HG03354 (cell line): ENCODE measurements around the gene TMEM258.

Source experiments
- ATAC-seq: cut with Tn5 transposase; IDR thresholded peaks from one replicate; pipeline ENCODE4 v1.9.1; 2021; ENCODE audit warnings: mild to moderate bottlenecking; ENCODE audit not compliant: unreplicated experiment, poor library complexity, severe bottlenecking

Gene TMEM258

DNA sequence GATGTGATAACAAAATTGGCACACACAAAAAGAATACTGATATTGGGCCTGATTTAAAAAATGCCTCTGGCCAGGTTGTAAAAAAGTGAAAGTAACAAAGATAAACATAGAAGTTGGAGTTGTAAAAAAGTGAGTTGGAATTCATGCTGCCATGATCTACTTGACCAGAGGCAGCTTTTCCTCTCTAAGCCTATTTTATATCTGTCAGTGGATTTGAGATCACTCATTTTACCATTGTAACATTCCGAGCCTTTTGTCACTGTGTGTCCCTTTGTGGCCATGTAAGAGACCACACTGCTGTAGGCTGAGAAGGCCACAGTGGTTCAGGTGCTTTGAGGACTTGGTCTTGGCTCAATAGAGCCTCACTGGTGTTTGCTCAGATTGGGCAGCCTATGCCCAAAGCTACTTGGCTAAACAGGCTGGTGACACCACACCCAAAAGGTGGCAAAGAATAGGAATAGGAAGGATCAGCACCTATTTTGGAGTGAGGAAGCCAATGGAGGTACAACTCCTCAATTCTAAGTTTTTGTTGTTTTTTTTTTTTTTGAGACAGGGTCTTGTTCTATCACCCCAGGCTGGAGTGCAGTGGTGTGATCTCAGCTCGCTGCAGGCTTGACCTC is 7.4 kb upstream of the TMEM258 start:
- ATAC-seq: no peak

GRCh38 chr11:61797263-61797944 is 5.0 kb upstream of the TMEM258 start:
- ATAC-seq: no peak

- ATAC-seq: no peak
These were observed 3.6 kb upstream of the TMEM258 start for GRCh38 chr11:61795876-61796526.

DNA sequence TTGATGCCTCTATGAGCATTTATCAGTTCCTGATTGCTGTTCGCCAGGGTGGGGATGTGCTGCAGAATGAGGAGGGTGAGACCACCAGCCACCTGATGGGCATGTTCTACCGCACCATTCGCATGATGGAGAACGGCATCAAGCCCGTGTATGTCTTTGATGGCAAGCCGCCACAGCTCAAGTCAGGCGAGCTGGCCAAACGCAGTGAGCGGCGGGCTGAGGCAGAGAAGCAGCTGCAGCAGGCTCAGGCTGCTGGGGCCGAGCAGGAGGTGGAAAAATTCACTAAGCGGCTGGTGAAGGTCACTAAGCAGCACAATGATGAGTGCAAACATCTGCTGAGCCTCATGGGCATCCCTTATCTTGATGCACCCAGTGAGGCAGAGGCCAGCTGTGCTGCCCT is 3.1 kb upstream of the TMEM258 start:
- no peak for ATAC-seq

DNA sequence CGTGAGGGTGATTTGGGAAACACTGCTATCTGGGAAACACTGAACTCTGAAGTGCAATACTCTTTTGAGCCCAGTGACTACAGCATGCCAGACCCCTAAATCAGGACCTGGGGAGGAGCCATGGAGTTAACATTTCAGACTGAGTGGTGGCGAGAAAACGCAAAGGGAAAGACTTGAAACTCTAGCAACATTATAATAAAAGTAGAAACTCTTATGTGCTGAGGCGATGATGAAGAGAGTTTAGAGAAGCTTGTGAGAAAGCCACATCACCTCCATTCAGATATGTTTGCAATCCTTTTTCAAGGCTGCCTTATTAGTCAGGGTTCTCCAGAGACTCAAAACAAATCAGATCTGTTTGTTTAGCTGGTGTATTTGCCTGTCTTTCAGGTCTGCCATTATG is 2.2 kb upstream of the TMEM258 start:
- ATAC-seq: no peak

GRCh38 chr11:61793829-61794204 is 1.4 kb upstream of the TMEM258 start:
- ATAC-seq: no peak

DNA sequence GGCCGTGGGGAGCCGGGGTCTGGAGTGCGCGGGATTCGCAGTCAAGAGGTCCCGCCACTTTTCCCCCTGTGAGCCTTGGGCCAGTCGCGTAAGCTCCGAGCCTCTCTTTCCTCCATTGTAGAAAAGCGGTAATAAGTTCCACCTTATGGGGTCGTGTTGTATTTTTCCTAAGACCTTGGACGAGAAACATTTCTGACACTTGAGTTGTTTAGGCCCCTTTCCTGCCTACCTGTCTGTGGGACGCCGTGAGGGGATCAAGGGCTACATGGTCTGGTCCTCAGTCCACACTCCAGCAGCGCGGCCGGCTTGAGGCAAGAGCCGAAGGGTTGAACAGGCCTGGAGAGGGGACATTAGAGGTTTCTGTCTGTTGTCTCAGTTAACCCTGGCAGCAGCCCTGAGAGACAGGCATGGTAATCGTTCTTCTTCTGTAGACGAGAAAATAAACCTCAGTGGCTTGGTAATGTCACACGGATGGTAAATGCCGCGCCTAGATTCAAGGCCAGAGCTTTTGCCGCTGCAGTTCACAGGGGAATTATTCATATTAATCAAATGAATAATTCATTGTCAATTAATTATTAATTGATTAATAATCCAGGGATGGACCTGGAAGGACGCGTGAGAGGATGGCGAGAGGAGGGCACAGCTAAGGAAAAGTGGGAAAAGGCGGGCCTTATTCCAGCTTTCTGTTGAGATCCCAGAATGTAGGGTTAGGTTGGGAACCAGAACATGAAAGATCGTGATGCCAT is 857 bp upstream of the TMEM258 start:
- ATAC-seq: peak; percentile 27

GRCh38 chr11:61791737-61792309 is 576 bp downstream of the TMEM258 start:
- ATAC-seq: peak; percentile 32

DNA sequence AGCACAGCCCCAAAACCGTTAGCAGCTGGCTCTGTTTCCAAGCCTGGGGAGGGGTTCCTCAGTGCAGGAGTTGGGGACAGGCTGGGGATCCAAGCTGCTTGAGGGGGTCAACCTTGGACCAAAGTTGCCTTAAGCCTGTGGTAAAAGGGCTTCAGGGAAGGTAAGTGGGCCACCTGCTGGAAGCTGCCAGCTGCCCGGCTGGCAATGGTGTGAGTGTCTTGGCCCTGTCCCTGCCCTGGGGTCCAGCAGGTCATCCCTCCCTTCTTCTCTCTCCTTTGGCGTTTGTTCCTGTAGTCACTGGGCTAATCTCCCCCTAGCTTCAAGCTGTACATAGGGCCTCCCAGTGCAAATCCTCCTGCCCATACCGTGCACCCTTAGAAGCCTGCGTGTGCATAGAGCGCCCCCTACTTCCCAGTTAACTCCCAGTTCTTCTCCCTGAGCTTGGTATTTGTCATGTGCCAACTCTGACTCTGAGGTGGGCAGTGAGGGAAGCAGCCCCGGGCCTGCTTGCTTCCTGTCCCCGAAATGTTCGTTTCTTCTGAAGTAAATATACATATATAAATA is 4.4 kb downstream of the TMEM258 start:
- no peak for ATAC-seq

DNA sequence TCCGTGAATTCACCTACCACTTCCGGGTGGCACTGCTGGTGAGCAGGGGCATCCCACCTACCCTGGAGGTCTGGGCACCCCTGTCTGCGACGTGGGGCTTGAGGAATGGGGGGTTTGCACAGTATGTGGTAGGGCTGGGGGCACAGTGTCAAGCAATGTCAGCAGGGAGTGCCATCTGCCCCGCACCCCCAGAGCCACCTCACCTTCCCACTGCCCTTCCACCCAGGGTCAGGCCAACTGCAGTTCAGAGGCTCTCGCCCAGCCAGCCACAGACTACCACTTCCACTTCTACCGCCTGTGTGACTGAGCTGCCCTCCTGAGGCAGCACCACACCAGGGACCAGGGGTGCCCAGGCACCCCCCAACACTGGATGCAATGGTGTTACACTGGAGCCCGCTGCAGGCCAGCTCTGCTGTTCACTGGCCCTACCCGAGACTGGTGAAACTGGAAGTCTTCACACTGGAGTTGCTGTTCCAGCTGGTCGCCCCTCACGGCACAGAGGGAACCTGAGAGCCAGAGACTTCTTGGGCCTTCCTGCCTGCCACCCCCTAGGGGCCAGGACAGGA is 6.5 kb downstream of the TMEM258 start:
- no peak for ATAC-seq

DNA sequence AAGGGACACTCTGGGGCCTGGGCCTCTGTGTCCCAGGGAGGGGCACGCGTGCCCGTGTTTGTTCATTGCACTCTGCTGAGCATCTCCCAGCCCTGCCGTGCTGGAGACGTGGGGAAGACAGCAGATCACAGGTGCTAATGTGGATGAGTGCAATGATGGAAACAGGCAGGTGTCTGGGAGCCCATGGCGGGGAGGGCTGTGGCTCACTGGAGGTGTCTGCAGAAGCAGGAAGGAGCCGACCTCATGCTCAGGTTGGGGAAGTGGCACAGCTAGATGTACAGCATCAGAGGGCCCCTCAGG is 7.9 kb downstream of the TMEM258 start:
- ATAC-seq: no peak

GRCh38 chr11:61783717-61784505 is 8.5 kb downstream of the TMEM258 start:
- ATAC-seq: no peak

DNA sequence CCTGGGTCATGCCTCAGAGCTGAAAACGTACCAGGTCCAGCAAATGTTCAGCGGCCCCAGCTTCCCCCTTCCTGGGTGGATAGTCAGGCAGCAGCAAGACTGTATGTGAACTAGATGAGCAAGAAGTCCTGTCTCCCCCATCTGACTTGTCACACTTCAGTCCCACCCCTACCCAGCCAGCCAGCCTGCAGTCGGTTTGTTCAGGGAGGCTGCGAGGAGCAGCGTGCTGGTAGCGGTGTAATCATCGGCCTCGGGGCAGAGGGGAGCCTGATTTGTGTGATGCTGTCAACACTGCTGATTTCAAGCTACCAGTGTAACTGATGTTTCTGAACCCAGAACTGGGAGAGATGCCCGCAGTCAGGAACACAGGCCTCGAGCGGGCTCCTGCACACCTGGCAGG is 9.6 kb downstream of the TMEM258 start:
- ATAC-seq: no peak

DNA sequence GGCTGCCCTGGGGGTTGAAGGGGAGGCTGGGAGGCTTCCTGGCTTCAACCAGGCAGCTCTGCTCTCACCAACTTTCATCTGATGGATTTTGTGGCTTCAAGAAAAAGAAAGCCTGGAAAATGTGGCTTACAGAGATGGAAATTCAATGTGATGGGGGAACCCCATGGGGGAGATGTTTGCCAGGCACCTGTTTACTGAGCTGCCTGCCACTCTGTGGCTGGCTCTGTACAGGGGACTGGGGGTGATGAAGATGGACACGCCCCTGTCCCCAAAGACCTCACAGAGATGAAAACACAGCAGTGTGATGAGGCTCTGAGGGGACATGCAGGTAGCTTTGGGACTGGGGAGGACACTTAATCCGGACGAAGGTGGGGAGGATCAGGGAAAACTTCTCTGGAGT is 10.1 kb downstream of the TMEM258 start:
- no peak for ATAC-seq

DNA sequence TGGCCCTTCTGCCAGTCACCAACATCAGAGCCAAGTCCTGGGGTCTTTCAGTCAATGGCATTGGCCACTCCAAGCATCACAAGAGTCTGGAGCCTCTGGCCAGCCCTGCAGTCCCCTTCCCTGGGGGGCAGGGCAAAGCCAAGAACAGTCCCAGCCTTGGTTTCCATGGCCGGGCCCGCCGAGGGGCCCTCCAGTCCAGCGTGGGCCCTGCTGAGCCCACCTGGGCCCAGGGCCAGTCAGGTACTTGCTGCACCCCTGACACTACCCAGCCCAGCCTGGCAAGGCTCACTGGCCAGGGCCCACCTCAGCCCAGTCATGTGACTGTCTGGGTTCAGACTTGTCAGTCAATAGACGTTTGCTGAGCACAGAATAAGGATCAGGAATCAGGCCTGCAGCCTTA is 10.8 kb downstream of the TMEM258 start:
- ATAC-seq: no peak

DNA sequence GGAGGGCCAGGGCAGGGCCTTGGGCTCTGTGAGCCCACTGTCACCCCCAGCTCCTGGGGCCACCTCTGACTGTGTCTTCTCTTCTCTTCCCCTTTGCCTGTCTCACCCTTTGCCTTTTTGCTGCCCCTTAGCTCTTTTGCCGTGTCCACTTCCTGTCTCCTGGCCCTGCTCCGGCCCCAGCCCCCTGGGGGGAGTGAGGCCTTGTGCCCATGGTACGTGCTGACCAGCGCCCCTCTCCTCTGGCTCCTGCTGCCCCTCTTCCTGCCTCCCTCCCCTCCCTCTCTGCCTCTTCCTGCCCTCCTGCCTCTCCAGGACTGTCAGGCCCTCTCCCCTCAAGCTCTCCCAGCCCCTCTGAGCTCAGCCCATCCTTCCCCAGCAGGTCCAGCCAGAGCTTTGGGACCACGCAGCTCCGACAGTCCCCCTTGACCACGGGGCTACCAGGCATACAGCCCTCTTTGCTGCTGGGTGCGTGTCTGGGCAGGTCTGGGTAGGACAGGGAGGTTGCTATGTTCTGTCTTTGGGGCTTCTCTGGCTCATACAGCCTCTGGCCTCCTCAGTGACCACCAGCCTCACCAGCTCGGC is 11.7 kb downstream of the TMEM258 start:
- no peak for ATAC-seq

- no peak for ATAC-seq
These were observed 12.5 kb downstream of the TMEM258 start for GRCh38 chr11:61779666-61780525.
